SKM-1 (cell line): ENCODE measurements around the gene STK32C.

Experiments used
- DNase-seq: peaks from one replicate; lab custom pipeline; 2025; ENCODE audit not compliant: unreplicated experiment; lab: John Stamatoyannopoulos, UW

Gene STK32C

GRCh38 chr10:132236161-132236560, 71.6 kb downstream of the STK32C start:
- no peak for DNase-seq

GRCh38 chr10:132234860-132235259, 72.9 kb downstream of the STK32C start:
- DNase-seq = no peak

- DNase-seq = no peak
These were observed 74.2 kb downstream of the STK32C start for GRCh38 chr10:132233501-132234085.

GRCh38 chr10:132232981-132233380, 74.8 kb downstream of the STK32C start:
- DNase-seq = no peak

GRCh38 chr10:132232023-132232951, 75.5 kb downstream of the STK32C start:
- peak; percentile 61 for DNase-seq

GRCh38 chr10:132231656-132232022, 76.1 kb downstream of the STK32C start:
- DNase-seq = no peak

- no peak for DNase-seq
These were observed 77.1 kb downstream of the STK32C start for GRCh38 chr10:132230557-132231210.

GRCh38 chr10:132229834-132230556, 77.8 kb downstream of the STK32C start:
- no peak for DNase-seq

- no peak for DNase-seq
These were observed 78.7 kb downstream of the STK32C start for GRCh38 chr10:132229096-132229495.

- no peak for DNase-seq
These were observed 79.1 kb downstream of the STK32C start for GRCh38 chr10:132228616-132229015.

- DNase-seq = no peak
These were observed 79.8 kb downstream of the STK32C start for GRCh38 chr10:132227851-132228390.

GRCh38 chr10:132226586-132227405, 81.0 kb downstream of the STK32C start:
- no peak for DNase-seq

GRCh38 chr10:132225849-132226205, 81.9 kb downstream of the STK32C start:
- no peak for DNase-seq

GRCh38 chr10:132225073-132225848, 82.5 kb downstream of the STK32C start:
- DNase-seq = no peak

- DNase-seq = no peak
These were observed 83.2 kb downstream of the STK32C start for GRCh38 chr10:132224343-132225072.

GRCh38 chr10:132223611-132224342, 84.0 kb downstream of the STK32C start:
- DNase-seq = no peak

GRCh38 chr10:132223156-132223590, 84.6 kb downstream of the STK32C start:
- peak; percentile 79 for DNase-seq

GRCh38 chr10:132222726-132223125, 85.0 kb downstream of the STK32C start:
- no peak for DNase-seq
